ENCODE measurements around the gene NPM3.

Gene NPM3

GRCh38 chr10:101772017-101772894 lies 11.0 kb downstream of the NPM3 start:
- Histone ChIP-seq H2AFZ (ENCODE audit: low read length) (no peak overlapping the region), H4K20me1 (ENCODE audit: insufficient read depth, low read length, poor library complexity, severe bottlenecking) (no peaks in the 10 kb centered on the region), H3K4me2 (ENCODE audit: low read depth, low read length, poor library complexity, severe bottlenecking) (no peak overlapping the region)

GRCh38 chr10:101771380-101771779 lies 11.9 kb downstream of the NPM3 start:
- Histone ChIP-seq H2AFZ (ENCODE audit: low read length) (no peak overlapping the region), H3K9me2 (replicated peaks; ENCODE audit: low read depth, low read length) (no peaks in the 10 kb centered on the region), H4K20me1 (ENCODE audit: insufficient read depth, low read length, poor library complexity, severe bottlenecking) (no peaks in the 10 kb centered on the region), H3K9me3 (ENCODE audit: insufficient read depth, low read depth, low read length) (no peaks in the 10 kb centered on the region), H3F3A (ENCODE audit: low read depth) (no peaks in the 10 kb centered on the region), H3K36me3 (ENCODE audit: insufficient read depth, low read length) (no peaks in the 10 kb centered on the region), H3K4me2 (ENCODE audit: low read depth, low read length, poor library complexity, severe bottlenecking) (no peak overlapping the region), H3K79me2 (ENCODE audit: insufficient read depth, low read length) (no peaks in the 10 kb centered on the region), H3K27me3 (ENCODE audit: insufficient read depth, low read length, poor library complexity, severe bottlenecking) (no peaks in the 10 kb centered on the region), H3K4me3 (ENCODE audit: low read length, poor library complexity, severe bottlenecking) (no peak overlapping the region), H3K4me1 (ENCODE audit: insufficient read depth, low read length, poor library complexity, severe bottlenecking) (no peaks in the 10 kb centered on the region), H3K9ac (ENCODE audit: low read depth, low read length, poor library complexity, severe bottlenecking) (no peak overlapping the region)
- TF ChIP-seq EZH2phosphoT487 (IDR thresholded peaks at IDR 0.05; ENCODE audit: borderline replicate concordance) (no peak), CTCF (conservative IDR thresholded peaks at IDR 0.05; ENCODE audit: low read length) (no peak)

More at GRCh38 chr10:101772017-101772894, 11.0 kb downstream of the NPM3 start:
- Histone ChIP-seq H3K9ac (ENCODE audit: low read depth, low read length, poor library complexity, severe bottlenecking) (no peak overlapping the region), H3K79me2 (ENCODE audit: insufficient read depth, low read length) (no peaks in the 10 kb centered on the region), H3K9me3 (ENCODE audit: insufficient read depth, low read depth, low read length) (no peaks in the 10 kb centered on the region), H3F3A (ENCODE audit: low read depth) (no peaks in the 10 kb centered on the region), H3K27me3 (ENCODE audit: insufficient read depth, low read length, poor library complexity, severe bottlenecking) (no peaks in the 10 kb centered on the region), H3K4me1 (ENCODE audit: insufficient read depth, low read length, poor library complexity, severe bottlenecking) (no peaks in the 10 kb centered on the region), H3K9me2 (replicated peaks; ENCODE audit: low read depth, low read length) (no peaks in the 10 kb centered on the region), H3K4me3 (ENCODE audit: low read length, poor library complexity, severe bottlenecking) (no peak overlapping the region), H3K36me3 (ENCODE audit: insufficient read depth, low read length) (no peaks in the 10 kb centered on the region)
- no peak for TF ChIP-seq CTCF (conservative IDR thresholded peaks at IDR 0.05; ENCODE audit: low read length)
- no peak for TF ChIP-seq EZH2phosphoT487 (IDR thresholded peaks at IDR 0.05; ENCODE audit: borderline replicate concordance)

GRCh38 chr10:101770331-101771215 lies 12.7 kb downstream of the NPM3 start:
- H3K9me3 ChIP-seq (ENCODE audit: insufficient read depth, low read depth, low read length) = no peaks in the 10 kb centered on the region
- H3K4me1 ChIP-seq (ENCODE audit: insufficient read depth, low read length, poor library complexity, severe bottlenecking) = no peaks in the 10 kb centered on the region
- H2AFZ ChIP-seq (ENCODE audit: low read length) = no peak overlapping the region
- no peaks in the 10 kb centered on the region for H3K27me3 ChIP-seq (ENCODE audit: insufficient read depth, low read length, poor library complexity, severe bottlenecking)
- H3K9me2 ChIP-seq (replicated peaks; ENCODE audit: low read depth, low read length) = no peaks in the 10 kb centered on the region
- no peak overlapping the region for H3K4me2 ChIP-seq (ENCODE audit: low read depth, low read length, poor library complexity, severe bottlenecking)
- H3K9ac ChIP-seq (ENCODE audit: low read depth, low read length, poor library complexity, severe bottlenecking) = no peak overlapping the region
- no peak overlapping the region for H3K4me3 ChIP-seq (ENCODE audit: low read length, poor library complexity, severe bottlenecking)
- no peaks in the 10 kb centered on the region for H3F3A ChIP-seq (ENCODE audit: low read depth)
- no peaks in the 10 kb centered on the region for H3K79me2 ChIP-seq (ENCODE audit: insufficient read depth, low read length)
- no peaks in the 10 kb centered on the region for H4K20me1 ChIP-seq (ENCODE audit: insufficient read depth, low read length, poor library complexity, severe bottlenecking)
- no peak for TF ChIP-seq CTCF (conservative IDR thresholded peaks at IDR 0.05; ENCODE audit: low read length)
- no peaks in the 10 kb centered on the region for H3K36me3 ChIP-seq (ENCODE audit: insufficient read depth, low read length)
